ENCODE results near the gene MLPH. TPM values are rescaled to one million over a fixed set of nuclear protein-coding genes. Genes with fewer than 3 reads are reported as not detected.

The MLPH gene
- total and polyA plus RNA-seq, 2 of the 13 experiments (the other 11 are each of a cell fraction or from before 2014, with no cell fraction given) = 0.12 TPM; not detected in 1

GRCh38 chr2:237474931-237475703 is 11.9 kb upstream of the MLPH start (continued):
- TF ChIP-seq CEBPG (CRISPR knock-in tag; IDR thresholded peaks at IDR 0.05) (peak; percentile 2; the same call in 1 of the 2 replicates), ZEB1 (IDR thresholded peaks at IDR 0.05; ENCODE audit: insufficient replicate concordance, low read depth) (peak; percentile 37), ERF (CRISPR knock-in tag; IDR thresholded peaks at IDR 0.05) (peak; percentile 87), KAT7 (CRISPR knock-in tag; IDR thresholded peaks at IDR 0.05; ENCODE audit: borderline replicate concordance) (peak; percentile 53; the same call in 1 of the 2 replicates), ZBTB7A (CRISPR knock-in tag; IDR thresholded peaks at IDR 0.05) (peak; percentile 98), ZNF331 (CRISPR knock-in tag; IDR thresholded peaks at IDR 0.05) (peak; percentile 59), SALL1 (CRISPR knock-in tag; IDR thresholded peaks at IDR 0.05) (peak; percentile 46; the same call in 1 of the 2 replicates), SAP130 (CRISPR knock-in tag; IDR thresholded peaks at IDR 0.05; ENCODE audit: low read depth) (peak; percentile 49; the same call in 1 of the 2 replicates), SOX6 (IDR thresholded peaks at IDR 0.05) (no peak), SOX6 (CRISPR knock-in tag; IDR thresholded peaks at IDR 0.05) (0 out of 2 replicates have a peak, but pooled peaks have one; percentile 11), E2F5 (CRISPR knock-in tag; conservative IDR thresholded peaks at IDR 0.05) (no peak), ZMAT3 (CRISPR knock-in tag; conservative IDR thresholded peaks at IDR 0.05) (peak; percentile 86), ZNF280B (CRISPR knock-in tag; IDR thresholded peaks at IDR 0.05; ENCODE audit: borderline replicate concordance) (0 out of 2 replicates have a peak, but pooled peaks have one; percentile 16), ZNF580 (CRISPR knock-in tag; IDR thresholded peaks at IDR 0.05; ENCODE audit: borderline replicate concordance, low read depth) (peak; percentile 88; the same call in 1 of the 2 replicates), ZNF737 (CRISPR knock-in tag; IDR thresholded peaks at IDR 0.05; ENCODE audit: borderline replicate concordance) (no peak), ZNF710 (CRISPR knock-in tag; IDR thresholded peaks at IDR 0.05; ENCODE audit: borderline replicate concordance) (peak; percentile 52; the same call in 1 of the 2 replicates), REPIN1 (CRISPR knock-in tag; IDR thresholded peaks at IDR 0.05; ENCODE audit: borderline replicate concordance, low read depth) (peak; percentile 34; the same call in 1 of the 2 replicates), BCLAF1 (IDR thresholded peaks at IDR 0.05) (no peak), IRF9 (CRISPR knock-in tag; IDR thresholded peaks at IDR 0.05; ENCODE audit: borderline replicate concordance) (peak; percentile 51; the same call in 1 of the 2 replicates), KDM5A (IDR thresholded peaks at IDR 0.05; ENCODE audit: borderline replicate concordance, low read length) (peak; percentile 79), POGZ (CRISPR knock-in tag; IDR thresholded peaks at IDR 0.05) (peak; percentile 91)
